ENCODE results near the gene ANO7. TPM values are rescaled to one million over a fixed set of nuclear protein-coding genes. Genes with fewer than 3 reads are reported as not detected.

Gene ANO7
- total and polyA plus RNA-seq, 2 of the 13 experiments (the other 11 are each of a cell fraction or from before 2014, with no cell fraction given): 4.1 to 4.9 TPM

DNA sequence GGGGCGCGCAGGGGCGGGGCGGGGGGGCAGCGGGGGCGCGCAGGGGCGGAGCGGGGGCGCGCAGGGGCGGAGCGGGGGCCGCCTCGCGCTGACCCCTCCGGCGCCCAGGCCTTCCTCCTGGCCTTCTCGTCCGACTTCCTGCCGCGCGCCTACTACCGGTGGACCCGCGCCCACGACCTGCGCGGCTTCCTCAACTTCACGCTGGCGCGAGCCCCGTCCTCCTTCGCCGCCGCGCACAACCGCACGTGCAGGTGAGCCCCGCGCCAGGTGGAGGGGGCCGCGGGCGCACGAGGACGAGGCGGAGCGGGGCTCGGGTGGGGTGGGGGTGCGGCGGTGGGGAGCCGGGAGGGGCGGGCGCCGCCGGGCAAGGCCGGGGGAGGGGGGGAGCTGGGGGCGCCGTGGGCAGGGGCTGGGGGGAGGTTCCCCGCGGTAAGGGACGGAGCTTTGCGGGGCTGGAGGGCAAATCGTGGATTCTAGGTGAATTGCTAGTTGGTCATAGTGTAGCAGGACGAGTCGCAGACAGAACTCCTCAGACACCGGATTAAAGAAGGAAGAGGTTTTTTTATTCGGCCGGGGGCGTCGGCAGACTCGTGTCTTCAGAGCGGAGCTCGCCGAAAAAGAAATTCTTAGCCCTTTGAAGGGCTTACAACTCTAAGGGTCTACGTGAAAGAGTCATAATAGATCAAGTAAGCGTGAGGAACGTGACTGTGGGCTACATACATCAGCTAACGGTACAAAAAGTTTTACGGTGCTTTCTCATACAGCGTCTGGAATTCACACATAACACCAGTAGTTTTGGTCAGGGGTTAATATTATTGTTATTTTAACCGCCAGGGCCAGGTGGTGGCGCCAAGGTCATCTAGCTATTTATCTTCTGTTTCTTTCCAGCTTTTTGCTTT, 29.9 kb downstream of the ANO7 start (continued):
- TF ChIP-seq JUND (CRISPR knock-in tag; IDR thresholded peaks at IDR 0.05) (no peak), ZNF629 (CRISPR knock-in tag; conservative IDR thresholded peaks at IDR 0.05) (no peak), LCORL (IDR thresholded peaks at IDR 0.05) (no peak), LCORL (CRISPR knock-in tag; IDR thresholded peaks at IDR 0.05) (no peak), ZSCAN12 (CRISPR knock-in tag; IDR thresholded peaks at IDR 0.05) (no peak), MTA3 (CRISPR knock-in tag; IDR thresholded peaks at IDR 0.05) (no peak), MEF2D (CRISPR knock-in tag; IDR thresholded peaks at IDR 0.05) (no peak), GLMP (CRISPR knock-in tag; IDR thresholded peaks at IDR 0.05; ENCODE audit: borderline replicate concordance) (no peak), MZF1 (CRISPR knock-in tag; IDR thresholded peaks at IDR 0.05; ENCODE audit: borderline replicate concordance) (no peak), IKZF5 (CRISPR knock-in tag; IDR thresholded peaks at IDR 0.05) (no peak; the same call in none of the 2 replicates), ZFP62 (CRISPR knock-in tag; IDR thresholded peaks at IDR 0.05) (no peak), NCOR1 (IDR thresholded peaks at IDR 0.05; ENCODE audit: borderline replicate concordance, low read length) (no peak), ZNF790 (CRISPR knock-in tag; IDR thresholded peaks at IDR 0.05; ENCODE audit: borderline replicate concordance) (no peak), SAP130 (CRISPR knock-in tag; IDR thresholded peaks at IDR 0.05; ENCODE audit: low read depth) (peak; percentile 35), MAFK (conservative IDR thresholded peaks at IDR 0.05 in 1 of 2, IDR thresholded peaks at IDR 0.05 in 1 of 2; ENCODE audit: low read length in 2 of 2) (no peak), MTF2 (CRISPR knock-in tag; IDR thresholded peaks at IDR 0.05; ENCODE audit: borderline replicate concordance) (no peak), GABPB1 (CRISPR knock-in tag; IDR thresholded peaks at IDR 0.05) (peak; percentile 80), ZNF766 (CRISPR knock-in tag; IDR thresholded peaks at IDR 0.05; ENCODE audit: borderline replicate concordance) (0 out of 2 replicates have a peak, but pooled peaks have one; percentile 35), HNF4A (CRISPR knock-in tag; IDR thresholded peaks at IDR 0.05) (no peak), ZNF143 (CRISPR knock-in tag; IDR thresholded peaks at IDR 0.05) (peak; percentile 12; the same call in 1 of the 2 replicates), FOXM1 (CRISPR knock-in tag; IDR thresholded peaks at IDR 0.05) (peak; percentile 72; the same call in 1 of the 2 replicates), ZNF556 (CRISPR knock-in tag; IDR thresholded peaks at IDR 0.05; ENCODE audit: borderline replicate concordance) (no peak)
- TF ChIP-seq, protein P1, sequence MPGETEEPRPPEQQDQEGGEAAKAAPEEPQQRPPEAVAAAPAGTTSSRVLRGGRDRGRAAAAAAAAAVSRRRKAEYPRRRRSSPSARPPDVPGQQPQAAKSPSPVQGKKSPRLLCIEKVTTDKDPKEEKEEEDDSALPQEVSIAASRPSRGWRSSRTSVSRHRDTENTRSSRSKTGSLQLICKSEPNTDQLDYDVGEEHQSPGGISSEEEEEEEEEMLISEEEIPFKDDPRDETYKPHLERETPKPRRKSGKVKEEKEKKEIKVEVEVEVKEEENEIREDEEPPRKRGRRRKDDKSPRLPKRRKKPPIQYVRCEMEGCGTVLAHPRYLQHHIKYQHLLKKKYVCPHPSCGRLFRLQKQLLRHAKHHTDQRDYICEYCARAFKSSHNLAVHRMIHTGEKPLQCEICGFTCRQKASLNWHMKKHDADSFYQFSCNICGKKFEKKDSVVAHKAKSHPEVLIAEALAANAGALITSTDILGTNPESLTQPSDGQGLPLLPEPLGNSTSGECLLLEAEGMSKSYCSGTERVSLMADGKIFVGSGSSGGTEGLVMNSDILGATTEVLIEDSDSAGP (CRISPR knock-in tag; IDR thresholded peaks at IDR 0.05; ENCODE audit: borderline replicate concordance): no peak; the same call in 1 of the 2 replicates
- TF ChIP-seq, protein P2, sequence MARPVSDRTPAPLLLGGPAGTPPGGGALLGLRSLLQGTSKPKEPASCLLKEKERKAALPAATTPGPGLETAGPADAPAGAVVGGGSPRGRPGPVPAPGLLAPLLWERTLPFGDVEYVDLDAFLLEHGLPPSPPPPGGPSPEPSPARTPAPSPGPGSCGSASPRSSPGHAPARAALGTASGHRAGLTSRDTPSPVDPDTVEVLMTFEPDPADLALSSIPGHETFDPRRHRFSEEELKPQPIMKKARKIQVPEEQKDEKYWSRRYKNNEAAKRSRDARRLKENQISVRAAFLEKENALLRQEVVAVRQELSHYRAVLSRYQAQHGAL (CRISPR knock-in tag; IDR thresholded peaks at IDR 0.05; ENCODE audit: not compliant biosample characterization): no peak
- TF ChIP-seq, protein P3, sequence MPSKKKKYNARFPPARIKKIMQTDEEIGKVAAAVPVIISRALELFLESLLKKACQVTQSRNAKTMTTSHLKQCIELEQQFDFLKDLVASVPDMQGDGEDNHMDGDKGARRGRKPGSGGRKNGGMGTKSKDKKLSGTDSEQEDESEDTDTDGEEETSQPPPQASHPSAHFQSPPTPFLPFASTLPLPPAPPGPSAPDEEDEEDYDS (CRISPR knock-in tag; IDR thresholded peaks at IDR 0.05): no peak
